IgD-negative memory B cell (primary cell): ENCODE data around the gene RAB3GAP1. TPM values are rescaled to one million over a fixed set of nuclear protein-coding genes. Genes with fewer than 3 reads are reported as not detected.

Source experiments
- H3K27ac Mint-ChIP-seq, 3 donors: one replicate each; pipeline ENCODE4 v1.8.0; 2020 to 2022; ENCODE audit warnings: mild to moderate bottlenecking in 3 of 3, mixed read lengths in 3 of 3, moderate library complexity in 1 of 3
- H3K27me3 Mint-ChIP-seq: one replicate; pipeline ENCODE4 v1.8.0; 2021; ENCODE audit warnings: mixed read lengths
- H3K36me3 Mint-ChIP-seq: one replicate; pipeline ENCODE4 v1.8.0; 2020; ENCODE audit warnings: mild to moderate bottlenecking, mixed read lengths
- H3K4me1 Mint-ChIP-seq, 3 donors: one replicate each; pipeline ENCODE4 v1.8.0; 2020 to 2022; ENCODE audit warnings: mixed read lengths in 3 of 3, mild to moderate bottlenecking in 1 of 3
- H3K4me3 Mint-ChIP-seq, 4 donors: one replicate each; pipeline ENCODE4 v1.8.0; 2020 to 2022; ENCODE audit warnings: mild to moderate bottlenecking in 4 of 4, mixed read lengths in 4 of 4, moderate library complexity in 3 of 4
- H3K9me3 Mint-ChIP-seq, 3 donors: one replicate each; pipeline ENCODE4 v1.8.0; 2020 to 2021; ENCODE audit warnings: mixed read lengths in 3 of 3, mild to moderate bottlenecking in 1 of 3
- polyA plus RNA-seq: library from polyadenylated mRNA; unstranded; fragments of 300-500 nt; fragmentation: Illumina TruSeq; gene quantifications from one replicate; pipeline ENCODE4 v1.2.3, GENCODE V29; 2021

The RAB3GAP1 gene
- polyA plus RNA-seq, 1 donor from 2014 or later, result 17.9 TPM

- H3K4me3 Mint-ChIP-seq, result no peak overlapping the region
- no peaks in the 10 kb centered on the region for H3K9me3 Mint-ChIP-seq
- H3K27ac Mint-ChIP-seq, result peak overlapping the region in 1 of 3 donors; percentile 64
- no peaks in the 10 kb centered on the region for H3K27me3 Mint-ChIP-seq
- H3K36me3 Mint-ChIP-seq, result peaks cover 16% of the 10 kb centered on the region
- peaks cover 0 to 3% (median 0%) of the 10 kb centered on the region in 3 donors for H3K4me1 Mint-ChIP-seq
Observed at GRCh38 chr2:135154962-135155361, 102.9 kb downstream of the RAB3GAP1 start.

DNA sequence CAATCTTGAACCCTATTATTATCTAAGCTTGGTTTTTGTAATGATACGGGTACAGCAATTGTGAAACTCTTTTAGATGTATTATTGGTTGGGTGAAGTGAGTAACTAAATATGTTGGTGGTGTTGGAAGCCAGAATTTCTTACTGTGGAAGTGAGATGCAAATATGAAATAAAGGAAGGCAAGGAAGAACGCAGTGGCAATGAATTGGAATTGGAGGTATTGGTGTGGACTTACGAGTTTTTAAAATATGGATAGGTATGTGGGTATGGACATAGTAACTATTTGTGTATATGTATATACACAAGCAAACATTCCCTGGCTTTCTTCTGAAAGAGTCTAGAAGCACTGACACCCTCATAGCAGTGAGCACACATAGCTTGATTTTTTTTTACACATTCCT is 105.8 kb downstream of the RAB3GAP1 start:
- H3K27ac Mint-ChIP-seq, result no peak overlapping the region
- H3K27me3 Mint-ChIP-seq, result no peaks in the 10 kb centered on the region
- no peak overlapping the region for H3K4me3 Mint-ChIP-seq
- H3K36me3 Mint-ChIP-seq, result peaks cover 17% of the 10 kb centered on the region
- H3K4me1 Mint-ChIP-seq, result peaks cover 0 to 6% (median 0%) of the 10 kb centered on the region in 3 donors
- H3K9me3 Mint-ChIP-seq, result no peaks in the 10 kb centered on the region

DNA sequence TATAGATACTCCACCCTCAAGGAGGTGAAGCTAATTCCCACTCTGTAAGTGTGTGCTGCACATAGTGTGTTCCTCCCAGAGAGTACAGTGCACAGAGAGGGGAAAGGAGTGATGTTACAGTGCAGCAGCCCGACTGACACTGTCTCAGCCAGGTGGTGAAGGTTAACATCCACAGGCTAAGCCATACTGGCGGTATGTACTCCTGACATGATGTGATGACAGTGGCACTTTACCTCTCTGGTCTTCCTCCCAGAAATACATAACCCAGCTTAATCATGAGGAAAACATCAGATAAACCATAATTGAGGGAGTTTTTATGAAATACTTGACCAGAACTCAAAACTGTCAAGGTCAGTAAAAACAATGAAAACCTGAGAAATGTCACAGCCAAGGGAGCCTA is 107.1 kb downstream of the RAB3GAP1 start:
- peaks cover 19% of the 10 kb centered on the region for H3K36me3 Mint-ChIP-seq
- H3K27me3 Mint-ChIP-seq, result no peaks in the 10 kb centered on the region
- no peak overlapping the region for H3K27ac Mint-ChIP-seq
- no peak overlapping the region for H3K4me3 Mint-ChIP-seq
- peaks cover 0 to 6% (median 0%) of the 10 kb centered on the region in 3 donors for H3K4me1 Mint-ChIP-seq
- H3K9me3 Mint-ChIP-seq, result no peaks in the 10 kb centered on the region

GRCh38 chr2:135162377-135162776 is 110.3 kb downstream of the RAB3GAP1 start:
- Mint-ChIP-seq H3K4me3 (no peak overlapping the region), H3K4me1 (peaks cover 0 to 3% (median 0%) of the 10 kb centered on the region in 3 donors), H3K27me3 (no peaks in the 10 kb centered on the region), H3K27ac (no peak overlapping the region), H3K9me3 (no peaks in the 10 kb centered on the region), H3K36me3 (peaks cover 22% of the 10 kb centered on the region)

DNA sequence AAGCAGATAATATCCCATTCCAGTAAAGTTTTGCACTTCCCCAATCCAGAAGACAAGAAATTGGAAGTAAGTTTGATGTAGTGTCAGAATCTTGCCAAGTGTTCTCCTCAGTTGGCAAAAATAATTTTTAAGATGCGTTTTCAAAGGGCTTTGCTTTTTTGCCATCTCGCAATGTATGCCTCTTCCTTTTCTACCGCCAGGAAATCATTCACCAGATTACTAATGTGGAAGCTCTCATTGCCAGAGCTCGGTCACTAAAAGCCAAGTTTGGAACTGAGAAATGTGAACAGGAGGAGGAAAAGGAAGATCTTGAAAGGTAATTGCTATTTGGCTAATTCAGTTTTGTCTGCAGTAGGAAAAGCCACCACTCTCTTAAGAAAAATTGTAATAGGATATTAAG is 110.7 kb downstream of the RAB3GAP1 start:
- peak overlapping the region in 1 of 3 donors; percentile 54 for H3K27ac Mint-ChIP-seq

DNA sequence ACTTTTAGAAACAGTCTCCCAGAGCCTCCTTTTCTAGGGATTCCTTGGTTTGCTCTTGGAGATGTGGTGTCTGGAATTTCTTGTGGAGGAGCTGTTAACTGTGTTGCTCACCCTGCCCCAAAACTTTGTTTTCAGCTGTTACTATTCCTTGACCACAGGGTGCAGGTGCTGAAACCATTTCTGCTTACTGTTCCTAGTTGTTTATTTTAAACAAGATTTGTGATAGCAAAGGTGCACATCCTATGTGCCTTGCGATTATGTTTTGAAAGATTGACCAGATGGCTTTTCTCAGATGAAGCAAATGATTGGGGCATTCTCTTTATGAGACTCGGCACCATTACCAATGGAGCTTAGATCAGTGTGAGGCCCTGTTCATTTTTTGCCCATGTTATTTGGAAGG is 111.2 kb downstream of the RAB3GAP1 start:
- peak overlapping the region in 2 of 3 donors; percentile 54 to 59 for H3K27ac Mint-ChIP-seq
- no peaks in the 10 kb centered on the region for H3K9me3 Mint-ChIP-seq
- H3K4me3 Mint-ChIP-seq, result no peak overlapping the region
- H3K36me3 Mint-ChIP-seq, result peaks cover 26% of the 10 kb centered on the region
- peaks cover 0 to 3% (median 0%) of the 10 kb centered on the region in 3 donors for H3K4me1 Mint-ChIP-seq
- H3K27me3 Mint-ChIP-seq, result no peaks in the 10 kb centered on the region

More for the DNA sequence above, 110.7 kb downstream of the RAB3GAP1 start:
- no peaks in the 10 kb centered on the region for H3K27me3 Mint-ChIP-seq
- no peak overlapping the region for H3K4me3 Mint-ChIP-seq
- H3K36me3 Mint-ChIP-seq, result peaks cover 22% of the 10 kb centered on the region
- no peaks in the 10 kb centered on the region for H3K9me3 Mint-ChIP-seq
- H3K4me1 Mint-ChIP-seq, result peaks cover 0 to 3% (median 0%) of the 10 kb centered on the region in 3 donors

DNA sequence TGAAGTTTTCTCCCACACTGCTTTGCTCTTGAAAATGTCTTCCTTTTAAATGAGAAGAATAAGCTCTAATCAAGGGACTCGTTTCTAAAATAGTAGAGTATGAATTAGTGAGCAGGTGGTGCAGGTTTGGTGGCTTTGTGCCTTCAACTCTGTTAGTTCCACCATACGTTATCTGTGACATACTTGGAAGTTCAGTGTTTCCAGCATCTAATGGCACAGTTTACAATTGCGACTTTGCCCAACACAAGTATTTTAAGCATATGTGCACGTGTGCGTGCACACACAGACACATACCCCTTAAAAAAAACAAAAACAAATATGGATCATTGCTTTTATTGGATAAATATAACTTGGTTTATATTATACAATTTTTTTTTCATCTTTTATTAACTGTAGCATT is 111.8 kb downstream of the RAB3GAP1 start:
- H3K4me3 Mint-ChIP-seq, result no peak overlapping the region
- H3K27ac Mint-ChIP-seq, result no peak overlapping the region
- H3K36me3 Mint-ChIP-seq, result peaks cover 25% of the 10 kb centered on the region
- no peaks in the 10 kb centered on the region for H3K27me3 Mint-ChIP-seq
- H3K9me3 Mint-ChIP-seq, result no peaks in the 10 kb centered on the region
- peaks cover 0 to 3% (median 0%) of the 10 kb centered on the region in 3 donors for H3K4me1 Mint-ChIP-seq

DNA sequence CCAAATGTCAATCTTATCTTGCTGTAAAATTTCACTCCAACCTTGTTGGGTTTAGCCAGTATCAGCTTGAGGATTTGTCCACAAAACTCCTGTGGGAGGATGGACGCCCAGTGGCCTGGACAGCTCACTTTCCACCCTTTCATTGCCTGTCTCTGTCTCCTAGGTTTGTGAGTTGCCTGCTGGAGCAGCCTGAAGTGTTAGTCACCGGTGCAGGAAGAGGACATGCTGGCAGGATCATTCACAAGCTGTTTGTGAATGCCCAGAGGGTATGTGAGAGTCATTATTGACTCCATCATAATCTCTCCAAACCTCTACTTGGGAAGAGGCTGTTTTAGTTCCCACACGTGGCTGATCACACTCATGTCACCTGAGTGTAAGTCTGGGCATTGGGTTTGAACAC is 112.3 kb downstream of the RAB3GAP1 start:
- Mint-ChIP-seq H3K4me3 (no peak overlapping the region), H3K36me3 (peaks cover 23% of the 10 kb centered on the region), H3K27ac (no peak overlapping the region), H3K9me3 (no peaks in the 10 kb centered on the region), H3K4me1 (peaks cover 0 to 3% (median 0%) of the 10 kb centered on the region in 3 donors), H3K27me3 (no peaks in the 10 kb centered on the region)

GRCh38 chr2:135167273-135167672 is 115.2 kb downstream of the RAB3GAP1 start:
- H3K27ac Mint-ChIP-seq, result peak overlapping the region in 1 of 3 donors; percentile 65
- peaks cover 29% of the 10 kb centered on the region for H3K36me3 Mint-ChIP-seq
- H3K27me3 Mint-ChIP-seq, result no peaks in the 10 kb centered on the region
- peaks cover 0 to 3% (median 0%) of the 10 kb centered on the region in 3 donors for H3K4me1 Mint-ChIP-seq
- H3K9me3 Mint-ChIP-seq, result no peaks in the 10 kb centered on the region
- H3K4me3 Mint-ChIP-seq, result no peak overlapping the region

- Mint-ChIP-seq H3K9me3 (no peaks in the 10 kb centered on the region), H3K4me3 (peak overlapping the region in 2 of 4 donors; percentile 13 to 28), H3K27me3 (no peaks in the 10 kb centered on the region), H3K36me3 (peaks cover 30% of the 10 kb centered on the region), H3K4me1 (no peaks in the 10 kb centered on the region), H3K27ac (peak overlapping the region in 1 of 3 donors; percentile 7)
Observed at GRCh38 chr2:135168204-135168856, 116.2 kb downstream of the RAB3GAP1 start.

DNA sequence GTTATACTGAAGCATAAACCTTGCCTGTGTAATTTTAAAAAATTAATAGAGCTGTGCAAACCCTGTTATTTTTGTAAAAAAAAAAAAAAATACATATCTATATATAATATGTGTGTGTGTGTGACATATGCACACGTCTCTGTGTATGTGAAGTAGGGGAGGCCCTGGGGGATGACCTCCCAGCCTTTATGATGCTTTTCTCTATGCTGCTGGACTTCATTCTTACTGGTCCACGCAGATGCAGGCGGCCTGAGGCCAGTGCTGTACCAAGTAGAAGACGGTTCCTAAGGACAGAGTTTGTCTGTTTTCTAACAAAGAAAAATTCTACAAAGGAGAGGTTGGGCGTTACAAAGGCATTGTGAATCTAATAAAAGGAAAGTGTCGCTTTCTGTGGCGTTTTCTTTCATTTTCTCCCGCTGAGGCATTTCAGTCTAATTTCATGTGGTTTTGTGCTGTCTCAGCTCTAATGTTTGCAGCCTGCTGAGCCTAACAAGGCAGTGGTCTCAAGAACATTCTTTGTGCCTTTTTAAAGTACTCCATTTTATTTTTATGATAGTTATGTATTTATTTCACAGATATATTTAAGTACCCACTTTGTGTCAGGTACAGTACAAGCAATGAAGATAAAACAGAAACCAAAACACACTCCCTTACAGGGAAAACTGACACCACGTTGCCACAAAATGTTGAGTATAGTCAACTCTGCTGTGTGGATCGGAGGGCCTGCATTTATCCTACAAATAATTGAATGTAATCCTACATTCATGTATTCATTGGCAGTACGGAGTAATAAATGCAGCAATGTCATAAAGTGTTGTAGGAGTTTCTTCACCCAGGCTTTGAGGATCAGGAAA is 118.0 kb downstream of the RAB3GAP1 start:
- H3K4me1 Mint-ChIP-seq, result no peaks in the 10 kb centered on the region
- no peak overlapping the region for H3K4me3 Mint-ChIP-seq
- no peaks in the 10 kb centered on the region for H3K27me3 Mint-ChIP-seq
- H3K36me3 Mint-ChIP-seq, result peaks cover 30% of the 10 kb centered on the region
- H3K27ac Mint-ChIP-seq, result no peak overlapping the region
- no peaks in the 10 kb centered on the region for H3K9me3 Mint-ChIP-seq

DNA sequence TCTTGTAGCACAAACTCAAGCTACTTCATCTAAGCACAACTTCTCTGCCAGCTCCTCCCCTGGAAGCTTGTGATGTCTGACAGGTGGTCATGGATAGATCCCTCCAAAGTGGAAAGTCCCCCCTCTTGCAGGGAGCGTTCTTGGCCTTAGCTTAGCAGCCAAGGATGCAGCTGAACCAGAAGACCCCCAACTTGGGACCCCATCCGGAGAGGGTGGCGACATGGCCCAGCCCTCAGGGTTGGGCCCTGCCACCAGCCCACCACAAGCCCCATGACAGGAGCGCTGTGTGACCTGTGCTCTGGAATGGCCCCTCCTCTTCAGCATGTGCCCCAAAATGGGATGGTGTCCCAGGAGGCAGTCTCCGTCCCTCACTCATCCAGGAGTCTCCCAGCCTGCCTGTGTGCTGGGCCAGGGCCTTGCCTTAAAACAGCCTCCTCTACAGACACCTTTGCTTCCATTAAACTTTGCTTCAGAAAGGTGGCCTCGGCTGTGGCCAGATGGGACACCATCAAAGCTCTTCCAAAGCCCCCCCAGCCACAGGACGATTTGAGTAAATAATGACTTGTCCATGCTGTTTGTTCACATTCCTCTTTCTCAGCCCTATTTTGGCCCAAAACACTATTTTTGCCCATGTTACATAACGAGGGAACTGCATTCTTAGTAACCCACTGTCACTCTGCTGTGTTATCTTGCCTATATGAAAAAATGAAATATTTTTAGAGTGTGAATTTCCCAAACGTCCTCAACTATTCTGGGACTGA is 122.1 kb downstream of the RAB3GAP1 start:
- Mint-ChIP-seq H3K27ac (no peak overlapping the region), H3K4me3 (peak overlapping the region in 1 of 4 donors; percentile 52), H3K4me1 (no peaks in the 10 kb centered on the region), H3K27me3 (no peaks in the 10 kb centered on the region), H3K36me3 (peaks cover 37% of the 10 kb centered on the region), H3K9me3 (peaks cover 2 to 5% (median 3%) of the 10 kb centered on the region in 3 donors)

DNA sequence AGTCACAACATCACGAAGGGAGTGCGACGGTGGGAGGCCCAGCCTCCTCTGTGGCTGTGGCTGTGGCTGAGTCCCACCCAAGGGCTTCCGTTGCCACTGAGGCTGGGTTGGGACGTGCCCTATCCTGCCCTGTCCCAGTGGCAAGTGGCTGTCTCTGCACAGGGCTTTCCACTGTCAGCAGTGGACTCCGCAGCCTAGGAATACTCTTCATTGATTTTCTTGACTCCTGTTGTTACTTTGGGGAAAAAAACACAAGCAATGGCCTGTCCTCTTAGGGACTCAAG is 122.7 kb downstream of the RAB3GAP1 start:
- Mint-ChIP-seq H3K4me1 (peaks cover 0 to 2% (median 0%) of the 10 kb centered on the region in 3 donors), H3K27ac (no peak overlapping the region), H3K4me3 (no peak overlapping the region), H3K27me3 (no peaks in the 10 kb centered on the region), H3K36me3 (peaks cover 35% of the 10 kb centered on the region), H3K9me3 (peaks cover 2 to 5% (median 3%) of the 10 kb centered on the region in 3 donors)

GRCh38 chr2:135175177-135175576 is 123.1 kb downstream of the RAB3GAP1 start:
- no peak overlapping the region for H3K27ac Mint-ChIP-seq
- peaks cover 33% of the 10 kb centered on the region for H3K36me3 Mint-ChIP-seq
- peaks cover 2 to 5% (median 3%) of the 10 kb centered on the region in 3 donors for H3K9me3 Mint-ChIP-seq
- no peak overlapping the region for H3K4me3 Mint-ChIP-seq
- H3K27me3 Mint-ChIP-seq, result no peaks in the 10 kb centered on the region
- H3K4me1 Mint-ChIP-seq, result peaks cover 0 to 2% (median 0%) of the 10 kb centered on the region in 3 donors

DNA sequence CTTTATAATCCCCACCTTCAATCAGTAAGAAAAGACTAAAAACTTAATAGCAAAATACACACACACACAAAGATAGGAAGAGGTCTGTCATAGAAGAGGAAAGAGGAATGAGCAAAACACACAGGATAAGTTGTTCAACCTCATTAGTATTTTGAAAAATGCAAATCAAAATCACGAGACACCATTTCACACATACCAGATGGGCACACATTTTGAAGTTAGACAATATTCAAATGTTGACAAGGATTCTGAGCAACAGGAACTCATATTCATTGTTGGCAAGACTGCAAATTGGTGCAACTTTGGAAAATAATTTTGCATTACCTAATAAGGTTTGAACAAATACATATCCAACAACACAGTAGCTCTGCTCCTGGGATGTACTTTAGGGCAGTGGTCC is 127.6 kb downstream of the RAB3GAP1 start:
- no peak overlapping the region for H3K4me3 Mint-ChIP-seq
- H3K27ac Mint-ChIP-seq, result no peak overlapping the region

More for the DNA sequence above, 127.6 kb downstream of the RAB3GAP1 start:
- H3K36me3 Mint-ChIP-seq, result peaks cover 20% of the 10 kb centered on the region
- H3K9me3 Mint-ChIP-seq, result peaks cover 2 to 5% (median 3%) of the 10 kb centered on the region in 3 donors
- peaks cover 0 to 2% (median 0%) of the 10 kb centered on the region in 3 donors for H3K4me1 Mint-ChIP-seq
- H3K27me3 Mint-ChIP-seq, result no peaks in the 10 kb centered on the region
